Measurements from ENCODE around the gene PGC.

DNA sequence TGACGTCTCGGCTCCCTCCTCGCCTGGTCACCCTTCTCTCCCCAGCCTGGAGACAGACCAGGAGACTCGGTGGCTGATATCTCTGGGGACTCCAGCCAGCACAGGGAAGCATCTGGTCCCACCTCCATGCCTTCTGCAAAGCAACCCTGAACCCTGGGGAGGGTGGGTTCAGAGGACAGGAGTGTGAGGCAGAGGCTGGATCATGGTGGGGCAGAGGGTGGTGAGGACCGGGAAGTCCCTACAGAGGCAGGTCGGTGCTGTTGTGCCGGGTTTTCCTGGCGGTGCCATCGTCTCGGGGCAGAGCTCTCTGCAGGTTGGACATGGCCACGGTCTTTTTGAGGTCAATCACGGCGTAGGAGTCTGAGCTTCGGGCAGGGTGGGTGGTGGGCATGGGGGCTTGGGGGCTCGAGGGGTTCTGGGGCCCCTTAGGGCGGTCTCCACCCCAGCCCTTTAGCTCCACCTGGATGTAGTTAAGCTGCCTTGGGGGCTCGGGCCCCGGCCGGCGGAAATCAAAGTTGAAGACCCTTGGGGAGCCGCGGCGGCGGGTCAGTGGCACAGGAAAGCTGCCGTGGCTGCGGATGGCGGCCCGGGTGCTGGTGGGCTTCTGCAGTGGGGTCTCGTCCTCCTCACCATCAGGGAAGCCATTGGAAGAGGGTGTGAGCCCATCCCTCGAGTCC, 23.3 kb upstream of the PGC start:
- TF ChIP-seq PKNOX1 (IDR thresholded peaks at IDR 0.05) (no peak), SUZ12 (IDR thresholded peaks at IDR 0.05) (no peak), BHLHE40 (IDR thresholded peaks at IDR 0.05; ENCODE audit: borderline replicate concordance) (no peak), FOXK2 (IDR thresholded peaks at IDR 0.05) (no peak), CTBP1 (IDR thresholded peaks at IDR 0.05; ENCODE audit: borderline replicate concordance) (no peak), FOXA1 (IDR thresholded peaks at IDR 0.05) (no peak), ARNT (IDR thresholded peaks at IDR 0.05) (no peak), SP1 (IDR thresholded peaks at IDR 0.05) (no peak), TARDBP (IDR thresholded peaks at IDR 0.05) (no peak)
